ENCODE data around the gene IFT25. TPM values are rescaled to one million over a fixed set of nuclear protein-coding genes. Genes with fewer than 3 reads are reported as not detected.
A peak's percentile ranks its signal among the peaks of the same experiment; 100 is the strongest.

IFT25 gene
- total and polyA plus RNA-seq, 8 donors: 5.9 to 21.5 (median 9.2) TPM

GRCh38 chr1:53957194-53957818 lies 11.8 kb upstream of the IFT25 start:
- peak in 3 of 4 donors; percentile 47 to 63 (median 53) for ATAC-seq
- TF ChIP-seq CTCF (IDR thresholded peaks at IDR 0.05): no peak
- Histone ChIP-seq H3K36me3 (peaks cover 0 to 33% (median 1%) of the 10 kb centered on the region in 3 donors), H3K4me3 (no peak overlapping the region), H3K27me3 (no peaks in the 10 kb centered on the region), H3K27ac (peak overlapping the region in 2 of 4 donors; percentile 7 to 40), H3K4me1 (peaks cover 0 to 6% (median 4%) of the 10 kb centered on the region in 3 donors), H3K9me3 (no peaks in the 10 kb centered on the region)
- FAIRE-seq: no peak
- intact Hi-C loops (cut with DNase I): no loop called here
- no peak for DNase-seq
- WGBS, 2 donors: 24 to 26% methylated on average over 3 of the region's 3 CpGs

GRCh38 chr1:53956308-53957168 lies 11.0 kb upstream of the IFT25 start:
- peak overlapping the region in 2 of 4 donors; percentile 7 to 40 for H3K27ac ChIP-seq
- DNase-seq (no peak), FAIRE-seq (no peak), ATAC-seq (peak in 3 of 4 donors; percentile 33 to 72 (median 67))
- peaks cover 0 to 6% (median 4%) of the 10 kb centered on the region in 3 donors for H3K4me1 ChIP-seq
- H3K9me3 ChIP-seq: no peaks in the 10 kb centered on the region
- H3K27me3 ChIP-seq: no peaks in the 10 kb centered on the region
- no peak for TF ChIP-seq CTCF (IDR thresholded peaks at IDR 0.05)
- WGBS, 2 donors: 36 to 45% methylated on average over 3 of the region's 3 CpGs
- peaks cover 0 to 29% (median 3%) of the 10 kb centered on the region in 3 donors for H3K36me3 ChIP-seq
- H3K4me3 ChIP-seq: no peak overlapping the region
- intact Hi-C loops (cut with DNase I): no loop called here

GRCh38 chr1:53954128-53954527 lies 8.6 kb upstream of the IFT25 start:
- no peak for TF ChIP-seq CTCF (IDR thresholded peaks at IDR 0.05)
- peaks cover 0 to 19% (median 3%) of the 10 kb centered on the region in 3 donors for H3K36me3 ChIP-seq
- H3K4me1 ChIP-seq: peaks cover 0 to 6% (median 4%) of the 10 kb centered on the region in 3 donors
- no peak for DNase-seq
- H3K4me3 ChIP-seq: no peak overlapping the region
- intact Hi-C loops (cut with DNase I): no loop called here
- H3K27ac ChIP-seq: no peak overlapping the region
- 64 to 68% methylated on average over 2 of the region's 2 CpGs for WGBS, 2 donors
- ATAC-seq: no peak
- FAIRE-seq: no peak
- no peaks in the 10 kb centered on the region for H3K27me3 ChIP-seq
- H3K9me3 ChIP-seq: no peaks in the 10 kb centered on the region

- no peak for TF ChIP-seq CTCF (IDR thresholded peaks at IDR 0.05)
- no peaks in the 10 kb centered on the region for H3K9me3 ChIP-seq
- FAIRE-seq (no peak), DNase-seq (no peak), ATAC-seq (peak in 3 of 4 donors; percentile 25 to 57 (median 51))
- no peaks in the 10 kb centered on the region for H3K27me3 ChIP-seq
- WGBS, 2 donors: 73 to 84% methylated on average over 5 of the region's 5 CpGs
- H3K27ac ChIP-seq: peak overlapping the region in 1 of 4 donors; percentile 20
- H3K36me3 ChIP-seq: peaks cover 0 to 19% (median 3%) of the 10 kb centered on the region in 3 donors
- peaks cover 0 to 14% (median 4%) of the 10 kb centered on the region in 3 donors for H3K4me1 ChIP-seq
- intact Hi-C loops (cut with DNase I): no loop called here
- H3K4me3 ChIP-seq: no peak overlapping the region
These were observed 6.2 kb upstream of the IFT25 start for GRCh38 chr1:53951697-53952096.

Data from pancreas (tissue), 10 donors.